ENCODE measurements around the gene UNC5C. TPM values are rescaled to one million over a fixed set of nuclear protein-coding genes. Genes with fewer than 3 reads are reported as not detected.

The UNC5C gene
- polyA plus RNA-seq, 1 donor (not counting 4 experiments of a cell fraction or from before 2014, with no cell fraction given) = not detected

- H3K4me1 ChIP-seq (ENCODE audit: control insufficient read depth, extremely low read depth, insufficient read depth, low read length) = no peaks in the 10 kb centered on the region
- H3K36me3 ChIP-seq (ENCODE audit: control insufficient read depth in 2 of 2, extremely low read depth in 1 of 2, insufficient read depth in 2 of 2, low read length in 2 of 2) = no peaks in the 10 kb centered on the region
- no peaks in the 10 kb centered on the region for H4K20me1 ChIP-seq (ENCODE audit: control insufficient read depth, extremely low read depth, insufficient read depth, low read length)
- no peak for DNase-seq (ENCODE audit: low read depth, low spot score)
- no peak overlapping the region for H2AFZ ChIP-seq (ENCODE audit: control insufficient read depth, low read length)
- H3K79me2 ChIP-seq (ENCODE audit: control insufficient read depth, insufficient read depth, low read length) = no peaks in the 10 kb centered on the region
- no peak for TF ChIP-seq EZH2 (IDR thresholded peaks at IDR 0.05; ENCODE audit: low read length)
- TF ChIP-seq CTCF (optimal IDR thresholded peaks at IDR 0.05 in 1 of 3, IDR thresholded peaks at IDR 0.05 in 1 of 3, conservative IDR thresholded peaks at IDR 0.05 in 1 of 3; ENCODE audit: extremely low read depth in 1 of 3, insufficient read depth in 2 of 3, low read length in 3 of 3) = no peak
- H3K9me3 ChIP-seq (ENCODE audit: control insufficient read depth, low read depth, low read length) = no peaks in the 10 kb centered on the region
- no peaks in the 10 kb centered on the region for H3K9me1 ChIP-seq (ENCODE audit: control insufficient read depth, extremely low read depth, insufficient read depth, low read length)
- dilution Hi-C loops (cut with MboI; ENCODE audit: extremely low pct_ligation_motif_present, low sequenced_read_pairs) = no loop called here
- no peak overlapping the region for H3K27ac ChIP-seq (ENCODE audit: control insufficient read depth, insufficient read depth, low read length)
- H3K27me3 ChIP-seq (ENCODE audit: control insufficient read depth, extremely low read depth, insufficient read depth, low read length) = no peaks in the 10 kb centered on the region
- H3K9ac ChIP-seq (ENCODE audit: control insufficient read depth, extremely low read depth, insufficient read depth, low read length) = no peak overlapping the region
- H3K4me2 ChIP-seq (ENCODE audit: control insufficient read depth, extremely low read depth, insufficient read depth, low read depth, low read length) = no peak overlapping the region
- H3K4me3 ChIP-seq (ENCODE audit: control insufficient read depth in 2 of 3, extremely low read depth in 1 of 3, insufficient read depth in 2 of 3, low read depth in 1 of 3, low read length in 3 of 3) = no peak overlapping the region
- FAIRE-seq = no peak
Measured at GRCh38 chr4:95162867-95163266, 385.9 kb downstream of the UNC5C start.

- dilution Hi-C loops (cut with MboI; ENCODE audit: extremely low pct_ligation_motif_present, low sequenced_read_pairs) = no loop called here
Measured at GRCh38 chr4:95161781-95162469, 386.8 kb downstream of the UNC5C start.

More at GRCh38 chr4:95161781-95162469, 386.8 kb downstream of the UNC5C start:
- Histone ChIP-seq H3K36me3 (ENCODE audit: control insufficient read depth in 2 of 2, extremely low read depth in 1 of 2, insufficient read depth in 2 of 2, low read length in 2 of 2) (no peaks in the 10 kb centered on the region), H3K4me1 (ENCODE audit: control insufficient read depth, extremely low read depth, insufficient read depth, low read length) (no peaks in the 10 kb centered on the region), H2AFZ (ENCODE audit: control insufficient read depth, low read length) (no peak overlapping the region), H3K27ac (ENCODE audit: control insufficient read depth, insufficient read depth, low read length) (no peak overlapping the region), H4K20me1 (ENCODE audit: control insufficient read depth, extremely low read depth, insufficient read depth, low read length) (no peaks in the 10 kb centered on the region), H3K9ac (ENCODE audit: control insufficient read depth, extremely low read depth, insufficient read depth, low read length) (no peak overlapping the region), H3K9me1 (ENCODE audit: control insufficient read depth, extremely low read depth, insufficient read depth, low read length) (no peaks in the 10 kb centered on the region), H3K4me3 (ENCODE audit: control insufficient read depth in 2 of 3, extremely low read depth in 1 of 3, insufficient read depth in 2 of 3, low read depth in 1 of 3, low read length in 3 of 3) (no peak overlapping the region), H3K9me3 (ENCODE audit: control insufficient read depth, low read depth, low read length) (no peaks in the 10 kb centered on the region), H3K27me3 (ENCODE audit: control insufficient read depth, extremely low read depth, insufficient read depth, low read length) (no peaks in the 10 kb centered on the region), H3K4me2 (ENCODE audit: control insufficient read depth, extremely low read depth, insufficient read depth, low read depth, low read length) (no peak overlapping the region), H3K79me2 (ENCODE audit: control insufficient read depth, insufficient read depth, low read length) (no peaks in the 10 kb centered on the region)
- DNase-seq (ENCODE audit: low read depth, low spot score) (no peak), FAIRE-seq (no peak)
- TF ChIP-seq EZH2 (IDR thresholded peaks at IDR 0.05; ENCODE audit: low read length) = no peak
- no peak for TF ChIP-seq CTCF (optimal IDR thresholded peaks at IDR 0.05 in 1 of 3, IDR thresholded peaks at IDR 0.05 in 1 of 3, conservative IDR thresholded peaks at IDR 0.05 in 1 of 3; ENCODE audit: extremely low read depth in 1 of 3, insufficient read depth in 2 of 3, low read length in 3 of 3)

Data from keratinocyte (primary cell).